Trophoblast cell (in vitro differentiated cells and primary cell): ENCODE measurements around the gene ATCAY.
A peak's percentile ranks its signal among the peaks of the same experiment; 100 is the strongest.

Experiments
- DNase-seq, 2 donors: peaks; one replicate each; pipeline ENCODE4 v3.0.0-alpha.2; 2016
- H2AFZ ChIP-seq: 2 replicates; pipeline ENCODE4 v1.6.1; 2013; ENCODE audit warnings: low read length, moderate library complexity, mild to moderate bottlenecking; ENCODE audit not compliant: insufficient read depth, poor library complexity
- H2AK5ac ChIP-seq: 2 replicates; pipeline ENCODE4 v1.6.1; 2013; ENCODE audit warnings: mild to moderate bottlenecking, low read length
- H2BK120ac ChIP-seq: 2 replicates; pipeline ENCODE4 v1.6.1; 2013; ENCODE audit warnings: low read length, mild to moderate bottlenecking, moderate library complexity; ENCODE audit not compliant: insufficient read depth, poor library complexity
- H2BK12ac ChIP-seq: 2 replicates; pipeline ENCODE4 v1.6.1; 2013; ENCODE audit warnings: mild to moderate bottlenecking, low read length, moderate library complexity
- H2BK5ac ChIP-seq: 2 replicates; pipeline ENCODE4 v1.6.1; 2013; ENCODE audit warnings: low read length, low read depth, moderate library complexity, mild to moderate bottlenecking; ENCODE audit not compliant: poor library complexity
- H3K14ac ChIP-seq: 2 replicates; pipeline ENCODE4 v1.6.1; 2013; ENCODE audit warnings: mild to moderate bottlenecking, low read length
- H3K18ac ChIP-seq: 2 replicates; pipeline ENCODE4 v1.6.1; 2013; ENCODE audit warnings: mild to moderate bottlenecking, low read length
- H3K23ac ChIP-seq: 2 replicates; pipeline ENCODE4 v1.6.1; 2013; ENCODE audit warnings: low read length
- H3K27ac ChIP-seq: 2 replicates; pipeline ENCODE4 v1.5.1; 2013; ENCODE audit warnings: low read depth, mild to moderate bottlenecking, inconsistent platforms, low read length, moderate library complexity
- H3K27me3 ChIP-seq: 2 replicates; pipeline ENCODE4 v1.6.1; 2013; ENCODE audit warnings: inconsistent platforms, mild to moderate bottlenecking, low read length, moderate library complexity; ENCODE audit not compliant: insufficient read depth
- H3K36me3 ChIP-seq, 2 experiments: 1 replicate in 1 of 2; 2 replicates in 1 of 2; pipeline ENCODE4 v1.6.1; 2013; ENCODE audit warnings: low read length in 2 of 2, mild to moderate bottlenecking in 2 of 2, moderate library complexity in 1 of 2; ENCODE audit not compliant: insufficient read depth in 2 of 2, control insufficient read depth in 1 of 2
- H3K4ac ChIP-seq: 2 replicates; pipeline ENCODE4 v1.6.1; 2013; ENCODE audit warnings: low read depth, mild to moderate bottlenecking, low read length, moderate library complexity
- H3K4me1 ChIP-seq, 2 experiments: 1 replicate in 1 of 2; 2 replicates in 1 of 2; pipeline ENCODE4 v1.6.1; 2013; ENCODE audit warnings: low read length in 2 of 2, mild to moderate bottlenecking in 2 of 2, moderate library complexity in 1 of 2; ENCODE audit not compliant: insufficient read depth in 2 of 2, control insufficient read depth in 1 of 2
- H3K4me2 ChIP-seq: 2 replicates; pipeline ENCODE4 v1.6.1; 2013; ENCODE audit warnings: inconsistent platforms, mild to moderate bottlenecking, low read length, moderate library complexity
- H3K4me3 ChIP-seq: 2 replicates; pipeline ENCODE4 v1.5.1; 2013; ENCODE audit warnings: mild to moderate bottlenecking, low read depth, low read length, inconsistent platforms
- H3K79me1 ChIP-seq: one replicate; pipeline ENCODE4 v1.6.1; 2013; ENCODE audit warnings: low read length
- H3K79me2 ChIP-seq: 2 replicates; pipeline ENCODE4 v1.6.1; 2013; ENCODE audit warnings: low read length, mild to moderate bottlenecking; ENCODE audit not compliant: control insufficient read depth, insufficient read depth, poor library complexity
- H3K9ac ChIP-seq: 2 replicates; pipeline ENCODE4 v1.6.1; 2013; ENCODE audit warnings: mild to moderate bottlenecking, low read length
- H3K9me3 ChIP-seq: 2 replicates; pipeline ENCODE4 v1.6.1; 2013; ENCODE audit warnings: low read depth, mild to moderate bottlenecking, control low read depth, inconsistent platforms, low read length; ENCODE audit not compliant: insufficient read depth
- H4K12ac ChIP-seq: 2 replicates; pipeline ENCODE4 v1.6.1; 2013; ENCODE audit warnings: low read depth, mild to moderate bottlenecking, low read length, moderate library complexity
- H4K8ac ChIP-seq: 2 replicates; pipeline ENCODE4 v1.6.1; 2013; ENCODE audit warnings: low read depth, mild to moderate bottlenecking, low read length, moderate library complexity
- H4K91ac ChIP-seq: one replicate; pipeline ENCODE4 v1.6.1; 2013; ENCODE audit warnings: low read depth, mild to moderate bottlenecking, low read length, moderate library complexity
- WGBS: extraction: QIAGEN DNeasy Blood & Tissue Kit; methylation state at CpG from one replicate; pipeline ENCODE4 v1.1.7; 2013; ENCODE audit warnings: missing lambda C conversion rate; ENCODE audit not compliant: insufficient read length, insufficient coverage; ENCODE audit errors: extremely low coverage; 5-methylcytosine and 5-hydroxymethylcytosine counted together

ATCAY gene

DNA sequence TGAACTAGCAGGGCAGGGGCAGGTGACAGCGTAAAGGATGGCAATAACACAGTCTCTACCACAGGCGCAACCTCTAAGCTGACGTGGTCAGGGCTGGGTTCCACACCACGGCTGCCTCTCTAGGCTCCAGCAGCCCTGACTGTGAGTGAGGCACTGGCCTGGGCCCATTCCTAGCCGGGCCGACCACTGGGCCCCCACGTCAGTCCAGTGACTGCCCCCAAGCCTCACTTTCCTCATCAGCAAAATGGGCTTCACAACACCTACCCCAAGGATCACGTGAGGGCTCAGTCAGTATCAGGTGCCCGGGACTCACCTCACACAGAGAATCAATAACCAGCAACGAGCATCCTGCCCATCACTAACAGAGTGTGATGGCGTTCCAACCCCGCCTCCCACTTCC is 16.8 kb upstream of the ATCAY start:
- no peak overlapping the region for H2BK12ac ChIP-seq
- H3K9ac ChIP-seq: no peak overlapping the region
- no peak for DNase-seq
- H3K36me3 ChIP-seq: no peaks in the 10 kb centered on the region
- WGBS: no CpG with 5 or more reads among the region's 12 CpGs
- H2AK5ac ChIP-seq: no peak overlapping the region
- H3K4ac ChIP-seq: no peak overlapping the region
- no peaks in the 10 kb centered on the region for H3K79me1 ChIP-seq
- H3K23ac ChIP-seq: no peak overlapping the region
- no peak overlapping the region for H4K91ac ChIP-seq
- no peak overlapping the region for H3K27ac ChIP-seq
- no peak overlapping the region for H3K14ac ChIP-seq
- H3K27me3 ChIP-seq: peaks cover 3% of the 10 kb centered on the region
- H3K4me1 ChIP-seq: no peaks in the 10 kb centered on the region
- H2BK5ac ChIP-seq: no peak overlapping the region
- H4K8ac ChIP-seq: no peak overlapping the region
- no peak overlapping the region for H3K18ac ChIP-seq
- H2AFZ ChIP-seq: no peak overlapping the region
- no peak overlapping the region for H3K4me3 ChIP-seq
- H2BK120ac ChIP-seq: no peak overlapping the region
- no peaks in the 10 kb centered on the region for H3K9me3 ChIP-seq
- H3K4me2 ChIP-seq: no peak overlapping the region
- no peaks in the 10 kb centered on the region for H3K79me2 ChIP-seq
- no peak overlapping the region for H4K12ac ChIP-seq

DNA sequence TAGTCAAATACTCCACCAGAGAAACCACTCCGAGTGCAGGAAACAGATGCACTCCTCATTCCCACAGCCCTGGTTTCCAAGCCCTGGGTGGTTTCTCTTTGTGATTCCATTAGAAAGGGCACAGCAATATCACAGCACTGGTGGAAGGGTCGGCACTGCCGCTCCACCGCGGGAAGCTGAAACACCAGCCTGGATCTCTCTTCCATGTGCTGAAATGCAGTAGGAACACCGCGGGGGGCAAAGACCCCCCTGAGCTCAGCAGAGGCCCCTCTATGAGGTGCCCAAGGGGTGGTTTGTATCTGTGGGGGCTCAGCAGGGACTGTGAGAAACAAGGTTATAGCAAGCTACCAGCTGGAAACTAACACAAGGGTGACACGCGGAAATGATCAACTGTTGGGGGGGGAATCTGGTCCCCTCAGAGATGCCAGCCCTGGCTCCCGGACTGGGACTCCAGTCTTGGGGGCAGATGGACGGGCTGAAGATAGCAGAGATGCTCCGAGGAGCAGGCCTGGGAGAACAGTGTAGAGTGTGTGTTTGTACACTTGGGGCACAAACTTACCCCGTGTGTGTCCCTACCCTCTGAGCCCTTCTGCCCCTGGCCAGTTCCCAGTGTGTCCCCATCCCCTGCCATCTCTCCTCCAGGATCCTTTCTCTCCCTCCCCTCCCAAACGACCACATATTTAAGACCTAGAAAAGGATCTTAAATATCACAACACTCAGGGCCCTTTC is 13.4 kb upstream of the ATCAY start:
- Histone ChIP-seq H3K36me3 (no peaks in the 10 kb centered on the region), H2BK120ac (no peak overlapping the region), H3K79me1 (no peaks in the 10 kb centered on the region), H3K27me3 (peaks cover 10% of the 10 kb centered on the region), H2BK5ac (no peak overlapping the region), H4K8ac (no peak overlapping the region), H3K23ac (no peak overlapping the region), H2AK5ac (no peak overlapping the region), H3K4me2 (no peak overlapping the region), H3K14ac (no peak overlapping the region), H3K4me3 (no peak overlapping the region), H3K79me2 (no peaks in the 10 kb centered on the region), H3K4ac (no peak overlapping the region), H3K9ac (no peak overlapping the region), H4K12ac (no peak overlapping the region), H3K4me1 (no peaks in the 10 kb centered on the region), H3K9me3 (peaks cover 8% of the 10 kb centered on the region), H3K18ac (no peak overlapping the region), H2BK12ac (no peak overlapping the region), H3K27ac (no peak overlapping the region), H2AFZ (no peak overlapping the region), H4K91ac (no peak overlapping the region)
- DNase-seq: no peak
- WGBS: no CpG with 5 or more reads among the region's 14 CpGs

DNA sequence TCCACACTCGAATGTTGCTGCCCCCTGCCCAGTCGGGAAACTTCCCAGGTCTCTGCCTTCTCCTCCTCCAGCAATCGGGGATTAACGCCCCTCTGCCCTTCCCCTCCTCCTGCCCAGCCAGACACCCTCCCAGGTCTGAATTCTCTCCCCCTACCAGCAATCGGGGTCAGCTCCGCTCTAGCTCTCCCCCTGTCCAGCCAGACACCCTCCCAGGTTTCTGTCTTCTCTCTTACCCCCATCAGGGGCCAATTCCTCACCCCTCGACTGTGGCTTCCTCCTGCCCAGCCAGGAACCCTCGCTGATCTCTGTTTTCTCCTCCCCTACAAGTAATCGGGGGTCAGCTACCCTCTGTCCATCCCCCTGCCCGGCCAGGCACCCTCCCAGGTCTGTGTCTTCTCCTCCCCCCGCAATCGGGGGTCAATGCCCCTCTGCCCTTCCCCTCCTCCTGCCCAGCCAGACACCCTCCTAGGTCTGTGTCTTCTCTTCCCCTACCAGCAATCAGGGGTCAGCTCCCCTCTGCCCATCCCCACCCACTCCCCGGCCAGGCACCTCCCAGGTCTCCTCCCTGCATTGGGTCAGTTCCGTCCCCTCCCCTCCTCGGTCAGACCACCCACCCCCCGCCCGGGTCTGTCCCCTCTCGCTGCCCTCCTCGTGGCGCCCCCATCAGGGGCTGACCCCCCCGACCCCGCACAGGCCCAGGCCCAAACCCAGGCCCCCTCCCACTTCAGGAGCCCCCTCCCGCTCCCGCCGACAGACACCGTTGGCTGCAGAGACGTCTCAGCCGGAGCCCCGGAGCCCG is 12.3 kb upstream of the ATCAY start:
- H2AK5ac ChIP-seq: no peak overlapping the region
- H3K18ac ChIP-seq: no peak overlapping the region
- H3K4me3 ChIP-seq: peak overlapping the region; percentile 58
- no peak overlapping the region for H3K14ac ChIP-seq
- no peak overlapping the region for H4K91ac ChIP-seq
- no peak overlapping the region for H2BK120ac ChIP-seq
- peaks cover 8% of the 10 kb centered on the region for H3K9me3 ChIP-seq
- no peaks in the 10 kb centered on the region for H3K4me1 ChIP-seq
- H3K79me2 ChIP-seq: no peaks in the 10 kb centered on the region
- H3K4me2 ChIP-seq: peak overlapping the region; percentile 50
- H4K12ac ChIP-seq: no peak overlapping the region
- no CpG with 5 or more reads among the region's 30 CpGs for WGBS
- no peaks in the 10 kb centered on the region for H3K36me3 ChIP-seq
- H3K27me3 ChIP-seq: peaks cover 10% of the 10 kb centered on the region
- H2BK5ac ChIP-seq: no peak overlapping the region
- no peak overlapping the region for H4K8ac ChIP-seq
- H2BK12ac ChIP-seq: no peak overlapping the region
- no peaks in the 10 kb centered on the region for H3K79me1 ChIP-seq
- no peak overlapping the region for H3K27ac ChIP-seq
- H3K4ac ChIP-seq: no peak overlapping the region
- no peak overlapping the region for H3K23ac ChIP-seq
- H3K9ac ChIP-seq: no peak overlapping the region
- DNase-seq: no peak
- H2AFZ ChIP-seq: no peak overlapping the region

- H2BK120ac ChIP-seq: no peak within 1 kb of the TSS
- peaks cover 10% of the 10 kb centered on the region for H3K27me3 ChIP-seq
- peak within 1 kb of the TSS; percentile 58 for H3K4me3 ChIP-seq
- H2AK5ac ChIP-seq: no peak within 1 kb of the TSS
- no peak for DNase-seq
- no CpG with 5 or more reads among the region's 62 CpGs for WGBS
- no peak within 1 kb of the TSS for H2BK5ac ChIP-seq
- no peak within 1 kb of the TSS for H3K27ac ChIP-seq
- H3K23ac ChIP-seq: no peak within 1 kb of the TSS
- no peak within 1 kb of the TSS for H2BK12ac ChIP-seq
- no peaks in the 10 kb centered on the region for H3K36me3 ChIP-seq
- no peak within 1 kb of the TSS for H3K4ac ChIP-seq
- H2AFZ ChIP-seq: no peak within 1 kb of the TSS
- H3K79me1 ChIP-seq: no peaks in the 10 kb centered on the region
- H3K4me1 ChIP-seq: no peaks in the 10 kb centered on the region
- H3K4me2 ChIP-seq: peak within 1 kb of the TSS; percentile 50
- no peak within 1 kb of the TSS for H4K91ac ChIP-seq
- H4K8ac ChIP-seq: no peak within 1 kb of the TSS
- H3K18ac ChIP-seq: no peak within 1 kb of the TSS
- H3K79me2 ChIP-seq: no peaks in the 10 kb centered on the region
- H4K12ac ChIP-seq: no peak within 1 kb of the TSS
- no peak within 1 kb of the TSS for H3K9ac ChIP-seq
- no peak within 1 kb of the TSS for H3K14ac ChIP-seq
- peaks cover 8% of the 10 kb centered on the region for H3K9me3 ChIP-seq
These were observed 11.6 kb upstream of the ATCAY start, which contains the start of gene ZFR2 for GRCh38 chr19:3868770-3869456. Gene ZFR2, minus strand, starts transcription at chr19:3869038. Its CDS starts 21 bp downstream, at chr19:3869017.
